ENCODE results near the gene PLEKHA4.
"Not testable (repeated sequence)": the region's sequence is repeated elsewhere in the genome, so short reads cannot be mapped to it uniquely, and the experiment has no call there.

DNA sequence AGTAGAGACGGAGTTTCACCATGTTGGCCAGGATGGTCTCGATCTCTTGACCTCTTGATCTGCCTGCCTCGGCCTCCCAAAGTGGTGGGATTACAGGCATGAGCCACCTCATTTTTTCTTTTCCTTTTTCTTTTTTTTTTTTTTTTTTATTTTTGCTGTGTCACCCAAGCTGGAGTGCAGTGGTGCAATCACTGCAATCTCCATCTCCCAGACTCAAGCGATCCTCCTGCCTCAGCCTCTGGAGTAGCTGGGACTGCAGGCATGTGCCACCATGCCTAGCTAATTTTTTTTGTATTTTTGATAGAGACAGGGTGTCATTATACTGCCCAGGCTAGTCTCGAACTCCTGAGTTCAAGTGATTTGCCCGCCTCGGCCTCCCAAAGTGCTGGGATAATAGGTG lies 33.9 kb upstream of the PLEKHA4 start:
- TF ChIP-seq, protein P1, sequence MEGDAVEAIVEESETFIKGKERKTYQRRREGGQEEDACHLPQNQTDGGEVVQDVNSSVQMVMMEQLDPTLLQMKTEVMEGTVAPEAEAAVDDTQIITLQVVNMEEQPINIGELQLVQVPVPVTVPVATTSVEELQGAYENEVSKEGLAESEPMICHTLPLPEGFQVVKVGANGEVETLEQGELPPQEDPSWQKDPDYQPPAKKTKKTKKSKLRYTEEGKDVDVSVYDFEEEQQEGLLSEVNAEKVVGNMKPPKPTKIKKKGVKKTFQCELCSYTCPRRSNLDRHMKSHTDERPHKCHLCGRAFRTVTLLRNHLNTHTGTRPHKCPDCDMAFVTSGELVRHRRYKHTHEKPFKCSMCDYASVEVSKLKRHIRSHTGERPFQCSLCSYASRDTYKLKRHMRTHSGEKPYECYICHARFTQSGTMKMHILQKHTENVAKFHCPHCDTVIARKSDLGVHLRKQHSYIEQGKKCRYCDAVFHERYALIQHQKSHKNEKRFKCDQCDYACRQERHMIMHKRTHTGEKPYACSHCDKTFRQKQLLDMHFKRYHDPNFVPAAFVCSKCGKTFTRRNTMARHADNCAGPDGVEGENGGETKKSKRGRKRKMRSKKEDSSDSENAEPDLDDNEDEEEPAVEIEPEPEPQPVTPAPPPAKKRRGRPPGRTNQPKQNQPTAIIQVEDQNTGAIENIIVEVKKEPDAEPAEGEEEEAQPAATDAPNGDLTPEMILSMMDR (IDR thresholded peaks at IDR 0.05 in 2 of 3, conservative IDR thresholded peaks at IDR 0.05 in 1 of 3; ENCODE audit: control insufficient read depth in 2 of 3, extremely low read depth in 1 of 3, insufficient read depth in 1 of 3, low read depth in 3 of 3, low read length in 3 of 3), result not testable (repeated sequence)
- not testable (repeated sequence) for TF ChIP-seq RFX5 (IDR thresholded peaks at IDR 0.05; ENCODE audit: low read depth, low read length); MEF2A (IDR thresholded peaks at IDR 0.05; ENCODE audit: insufficient read depth, low read depth, low read length); POLR2AphosphoS5 (IDR thresholded peaks at IDR 0.05; ENCODE audit: low read length); POLR2A (IDR thresholded peaks at IDR 0.05; ENCODE audit: low read depth, low read length); EP300 (IDR thresholded peaks at IDR 0.05; ENCODE audit: borderline replicate concordance in 1 of 2, control insufficient read depth in 1 of 2, low read depth in 2 of 2, low read length in 2 of 2); MLLT1 (IDR thresholded peaks at IDR 0.05)
- TF ChIP-seq, protein P2, sequence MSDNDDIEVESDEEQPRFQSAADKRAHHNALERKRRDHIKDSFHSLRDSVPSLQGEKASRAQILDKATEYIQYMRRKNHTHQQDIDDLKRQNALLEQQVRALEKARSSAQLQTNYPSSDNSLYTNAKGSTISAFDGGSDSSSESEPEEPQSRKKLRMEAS (IDR thresholded peaks at IDR 0.05; ENCODE audit: low read depth, low read length), result not testable (repeated sequence)
